NT2/D1 (cell line): ENCODE data around the gene KIAA1614.
"Not testable (repeated sequence)": the region's sequence is repeated elsewhere in the genome, so short reads cannot be mapped to it uniquely, and the experiment has no call there.

Experiments
- YY1 ChIP-seq: IDR thresholded peaks from 2 replicates; pipeline ENCODE4 v1.6.1; 2011; ENCODE audit not compliant: insufficient read length, insufficient read depth
- ZNF274 ChIP-seq: IDR thresholded peaks from 2 replicates; pipeline ENCODE4 v1.6.1; 2011; ENCODE audit warnings: mild to moderate bottlenecking, low read depth, low read length

DNA sequence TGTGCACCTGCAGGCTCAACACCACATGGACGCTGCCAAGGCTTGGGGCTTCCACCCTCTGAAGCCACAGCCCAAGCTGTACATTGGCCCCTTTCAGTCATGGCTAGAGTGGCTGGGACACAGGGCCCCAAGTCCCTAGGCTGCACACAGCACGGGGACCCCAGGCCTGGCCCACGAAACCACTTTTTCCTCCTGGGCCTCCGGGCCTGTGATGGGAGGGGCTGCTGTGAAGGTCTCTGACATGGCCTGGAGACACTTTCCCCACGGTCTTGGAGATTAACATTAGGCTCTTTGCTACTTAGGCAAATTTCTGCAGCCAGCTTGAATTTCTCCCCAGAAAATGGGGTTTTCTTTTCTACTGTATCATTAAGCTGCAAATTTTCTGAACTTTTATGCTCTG lies 46.9 kb downstream of the KIAA1614 start:
- TF ChIP-seq ZNF274, YY1: not testable (repeated sequence)
